ENCODE measurements around the gene PELI1.

The PELI1 gene

DNA sequence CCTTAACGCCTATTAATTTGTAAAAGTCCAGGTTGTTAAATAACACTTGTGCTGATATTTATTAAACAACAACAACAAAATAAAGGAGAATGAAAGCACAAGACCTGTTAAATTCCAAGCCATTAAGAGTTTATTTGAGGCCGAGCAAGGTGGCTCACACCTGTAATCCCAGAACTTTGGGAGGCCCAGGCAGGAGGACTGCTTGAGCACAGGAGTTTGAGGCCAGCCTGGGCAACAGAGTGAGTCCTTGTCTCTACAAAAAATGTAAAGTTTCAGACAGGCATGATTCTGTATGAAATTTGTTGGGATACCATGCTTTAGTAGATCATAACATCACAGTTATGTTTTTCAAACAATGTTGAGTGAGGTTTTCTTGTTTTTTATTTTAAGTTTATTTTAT lies 17.1 kb downstream of the PELI1 start:
- Histone ChIP-seq H3K27ac (no peak overlapping the region), H3K36me3 (no peaks in the 10 kb centered on the region), H3K27me3 (no peaks in the 10 kb centered on the region), H3K9me3 (no peaks in the 10 kb centered on the region), H3K4me1 (peaks cover 0 to 39% (median 8%) of the 10 kb centered on the region in 4 donors), H3K4me3 (no peak overlapping the region)
- intact Hi-C loops (cut with DNase I; ENCODE audit: low total_unique reads) = no loop called here
- TF ChIP-seq, protein P1, sequence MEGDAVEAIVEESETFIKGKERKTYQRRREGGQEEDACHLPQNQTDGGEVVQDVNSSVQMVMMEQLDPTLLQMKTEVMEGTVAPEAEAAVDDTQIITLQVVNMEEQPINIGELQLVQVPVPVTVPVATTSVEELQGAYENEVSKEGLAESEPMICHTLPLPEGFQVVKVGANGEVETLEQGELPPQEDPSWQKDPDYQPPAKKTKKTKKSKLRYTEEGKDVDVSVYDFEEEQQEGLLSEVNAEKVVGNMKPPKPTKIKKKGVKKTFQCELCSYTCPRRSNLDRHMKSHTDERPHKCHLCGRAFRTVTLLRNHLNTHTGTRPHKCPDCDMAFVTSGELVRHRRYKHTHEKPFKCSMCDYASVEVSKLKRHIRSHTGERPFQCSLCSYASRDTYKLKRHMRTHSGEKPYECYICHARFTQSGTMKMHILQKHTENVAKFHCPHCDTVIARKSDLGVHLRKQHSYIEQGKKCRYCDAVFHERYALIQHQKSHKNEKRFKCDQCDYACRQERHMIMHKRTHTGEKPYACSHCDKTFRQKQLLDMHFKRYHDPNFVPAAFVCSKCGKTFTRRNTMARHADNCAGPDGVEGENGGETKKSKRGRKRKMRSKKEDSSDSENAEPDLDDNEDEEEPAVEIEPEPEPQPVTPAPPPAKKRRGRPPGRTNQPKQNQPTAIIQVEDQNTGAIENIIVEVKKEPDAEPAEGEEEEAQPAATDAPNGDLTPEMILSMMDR (IDR thresholded peaks at IDR 0.05) = no peak
- no peak for DNase-seq

DNA sequence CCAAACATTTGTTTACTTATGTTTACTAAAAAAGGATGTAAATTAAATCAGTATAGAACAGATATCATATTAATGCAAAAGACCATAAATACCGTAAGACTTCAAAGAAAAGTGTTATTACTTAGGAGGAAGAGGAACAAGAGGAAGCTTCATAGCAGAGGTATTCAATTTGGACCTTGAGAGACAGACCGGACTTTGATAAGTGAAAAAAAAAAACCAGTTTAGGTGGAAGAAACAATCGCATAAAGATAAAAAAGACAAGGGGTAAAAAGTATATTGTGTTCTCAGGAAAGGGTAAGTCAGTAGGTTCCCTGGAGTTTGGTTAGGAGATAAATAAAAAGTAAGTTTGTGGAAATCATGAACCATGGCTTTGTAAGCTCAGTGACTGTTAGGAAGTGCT lies 17.6 kb downstream of the PELI1 start:
- Histone ChIP-seq H3K36me3 (no peaks in the 10 kb centered on the region), H3K9me3 (no peaks in the 10 kb centered on the region), H3K4me1 (peaks cover 0 to 33% (median 8%) of the 10 kb centered on the region in 4 donors), H3K27me3 (no peaks in the 10 kb centered on the region), H3K4me3 (no peak overlapping the region), H3K27ac (no peak overlapping the region)
- DNase-seq = no peak
- intact Hi-C loops (cut with DNase I; ENCODE audit: low total_unique reads) = no loop called here
- TF ChIP-seq, protein P1 (IDR thresholded peaks at IDR 0.05) = no peak

DNA sequence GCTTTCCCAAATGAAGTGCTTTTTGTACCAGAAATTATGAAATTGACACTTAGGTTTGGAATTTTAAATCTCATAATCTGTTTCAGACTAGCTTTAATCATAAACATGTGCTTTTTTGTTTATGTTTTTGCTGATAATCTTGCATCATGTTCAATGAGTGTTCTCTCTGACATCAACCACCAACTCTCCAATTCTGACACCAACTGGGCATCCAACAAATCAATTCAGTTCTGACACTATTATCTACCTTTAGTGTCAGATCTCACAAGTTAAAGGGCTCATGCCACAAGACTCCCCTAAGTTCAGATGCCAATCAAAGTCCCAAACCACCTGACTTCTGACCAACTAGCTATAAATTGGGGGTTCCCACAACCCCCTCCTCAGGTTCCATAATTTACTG lies 19.6 kb downstream of the PELI1 start:
- TF ChIP-seq, protein P1 (IDR thresholded peaks at IDR 0.05) = no peak
- H3K27ac ChIP-seq = no peak overlapping the region
- intact Hi-C loops (cut with DNase I; ENCODE audit: low total_unique reads) = no loop called here

DNA sequence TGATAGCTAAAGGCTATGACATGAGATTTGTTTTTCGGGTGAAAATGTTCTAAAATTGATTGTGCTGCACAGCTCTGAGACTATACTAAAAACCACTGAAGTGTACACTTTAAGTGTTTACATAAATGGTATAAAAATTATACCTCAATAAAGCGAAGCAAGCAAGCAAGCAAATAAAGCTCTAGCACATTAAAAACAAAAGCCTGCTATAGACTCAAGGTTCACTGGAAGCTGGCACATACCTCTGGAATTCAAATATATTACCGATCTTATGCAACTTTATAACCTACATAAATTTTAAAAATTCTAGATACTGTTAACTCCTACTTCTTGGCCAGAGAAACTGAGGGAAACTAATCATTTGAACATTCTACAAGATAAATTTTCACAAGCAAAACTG lies 20.1 kb downstream of the PELI1 start:
- H3K27ac ChIP-seq = no peak overlapping the region
- H3K27me3 ChIP-seq = no peaks in the 10 kb centered on the region
- no peak overlapping the region for H3K4me3 ChIP-seq
- peaks cover 0 to 30% (median 6%) of the 10 kb centered on the region in 4 donors for H3K4me1 ChIP-seq
- TF ChIP-seq, protein P1 (IDR thresholded peaks at IDR 0.05) = no peak
- H3K36me3 ChIP-seq = no peaks in the 10 kb centered on the region
- intact Hi-C loops (cut with DNase I; ENCODE audit: low total_unique reads) = no loop called here
- DNase-seq = no peak
- H3K9me3 ChIP-seq = no peaks in the 10 kb centered on the region

More for the DNA sequence above, 19.6 kb downstream of the PELI1 start:
- DNase-seq = no peak
- Histone ChIP-seq H3K4me3 (no peak overlapping the region), H3K36me3 (no peaks in the 10 kb centered on the region), H3K4me1 (peaks cover 0 to 30% (median 8%) of the 10 kb centered on the region in 4 donors), H3K27me3 (no peaks in the 10 kb centered on the region), H3K9me3 (no peaks in the 10 kb centered on the region)

DNA sequence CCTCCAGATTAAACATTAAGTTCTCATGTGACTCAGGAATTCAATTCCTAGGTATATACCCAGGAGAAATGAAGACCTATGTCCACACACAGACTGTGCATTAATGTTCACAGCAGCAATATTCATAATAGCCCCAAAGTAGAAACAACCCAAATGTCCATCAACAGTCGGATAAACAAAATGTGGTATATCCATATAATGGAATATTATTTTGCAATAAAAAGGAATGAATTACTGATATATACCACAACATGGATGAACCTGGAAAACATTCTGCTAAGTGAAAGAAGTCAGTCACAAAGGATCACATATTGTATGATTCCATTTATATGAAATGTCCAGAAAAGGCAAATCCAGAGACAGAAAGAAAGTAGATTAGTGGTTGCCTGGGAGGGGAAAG lies 20.5 kb downstream of the PELI1 start:
- H3K27me3 ChIP-seq = no peaks in the 10 kb centered on the region
- TF ChIP-seq, protein P1 (IDR thresholded peaks at IDR 0.05) = no peak
- peaks cover 0 to 30% (median 5%) of the 10 kb centered on the region in 4 donors for H3K4me1 ChIP-seq
- H3K27ac ChIP-seq = no peak overlapping the region
- H3K36me3 ChIP-seq = no peaks in the 10 kb centered on the region
- no peaks in the 10 kb centered on the region for H3K9me3 ChIP-seq
- no peak for DNase-seq
- intact Hi-C loops (cut with DNase I; ENCODE audit: low total_unique reads) = no loop called here
- H3K4me3 ChIP-seq = no peak overlapping the region

DNA sequence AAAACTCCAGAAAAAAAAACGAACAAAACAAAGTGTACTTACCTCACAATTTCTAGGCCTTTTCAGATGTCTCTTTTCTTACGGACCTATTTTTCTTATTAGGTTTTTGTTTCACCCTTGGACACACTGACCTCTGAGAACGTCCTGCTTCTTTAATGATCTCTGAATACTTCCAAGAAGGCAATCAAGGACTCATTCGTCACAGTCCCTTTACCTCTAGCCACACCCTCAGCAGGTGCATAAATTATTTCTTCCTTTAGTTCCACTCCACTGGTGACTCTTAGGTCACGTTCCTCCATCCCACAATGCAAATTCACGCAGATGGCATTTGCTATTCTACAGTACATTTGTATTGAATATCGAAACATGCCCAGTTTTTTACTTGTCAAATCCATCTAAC lies 21.9 kb downstream of the PELI1 start:
- Histone ChIP-seq H3K27me3 (no peaks in the 10 kb centered on the region), H3K9me3 (no peaks in the 10 kb centered on the region), H3K27ac (no peak overlapping the region), H3K4me3 (no peak overlapping the region), H3K4me1 (peaks cover 0 to 31% (median 2%) of the 10 kb centered on the region in 4 donors), H3K36me3 (no peaks in the 10 kb centered on the region)
- TF ChIP-seq, protein P1 (IDR thresholded peaks at IDR 0.05) = no peak
- intact Hi-C loops (cut with DNase I; ENCODE audit: low total_unique reads) = no loop called here
- no peak for DNase-seq

Measured in tibial artery (tissue), 4 donors.